ENCODE data around the gene TMEM266.

Gene TMEM266

GRCh38 chr15:76146812-76147211, 87.0 kb downstream of the TMEM266 start:
- no peak overlapping the region for H2AK5ac ChIP-seq (ENCODE audit: low read depth, low read length)

GRCh38 chr15:76147906-76148570, 88.3 kb downstream of the TMEM266 start:
- peak overlapping the region; percentile 29 for H3K4me2 ChIP-seq (ENCODE audit: insufficient read depth, low read length, poor library complexity, severe bottlenecking)
- H3K14ac ChIP-seq (ENCODE audit: low read length): no peak overlapping the region
- H3K4me3 ChIP-seq (ENCODE audit: low read length in 2 of 2): no peak overlapping the region
- no peak overlapping the region for H4K91ac ChIP-seq (ENCODE audit: low read depth, low read length, poor library complexity)
- H3K9me3 ChIP-seq (replicated peaks in 1 of 2; ENCODE audit: control insufficient read depth in 2 of 2, insufficient read depth in 1 of 2, low read depth in 1 of 2, low read length in 2 of 2): no peaks in the 10 kb centered on the region
- H3K18ac ChIP-seq (ENCODE audit: low read length): no peak overlapping the region
- H3K79me1 ChIP-seq (ENCODE audit: low read depth, low read length): no peaks in the 10 kb centered on the region
- peak; percentile 56 for DNase-seq (ENCODE audit: low spot score)
- H2AK5ac ChIP-seq (ENCODE audit: low read depth, low read length): no peak overlapping the region
- no peaks in the 10 kb centered on the region for H3K36me3 ChIP-seq (replicated peaks in 1 of 2; ENCODE audit: control insufficient read depth in 2 of 2, insufficient read depth in 2 of 2, low read length in 2 of 2)
- no peak overlapping the region for H3K4ac ChIP-seq (ENCODE audit: low read length)
- no CpG with 5 or more reads among the region's 21 CpGs for WGBS, 2 donors (ENCODE audit: extremely low coverage in 2 of 2, insufficient read length in 2 of 2, insufficient replicate concordance in 1 of 2)
- H3K4me1 ChIP-seq (ENCODE audit: control insufficient read depth in 2 of 2, insufficient read depth in 1 of 2, low read depth in 1 of 2, low read length in 2 of 2): peaks cover 0 to 4% of the 10 kb centered on the region in 2 donors
- H3K27ac ChIP-seq (replicated peaks; ENCODE audit: low read length): no peak overlapping the region
- no peak overlapping the region for H2BK5ac ChIP-seq (ENCODE audit: low read length)
- no peak overlapping the region for H3K9ac ChIP-seq (ENCODE audit: low read depth, low read length, poor library complexity)
- no peak overlapping the region for H2BK12ac ChIP-seq (ENCODE audit: low read length)
- no peak overlapping the region for H4K8ac ChIP-seq (ENCODE audit: low read depth, low read length)
- H3K23ac ChIP-seq (ENCODE audit: low read depth, low read length, poor library complexity): no peak overlapping the region
- no peak overlapping the region for H2BK15ac ChIP-seq (ENCODE audit: low read length)
- H3K27me3 ChIP-seq (ENCODE audit: control insufficient read depth in 3 of 3, insufficient read depth in 3 of 3, low read depth in 1 of 3, low read length in 3 of 3): peaks cover 0 to 63% (median 0%) of the 10 kb centered on the region in 3 experiments
- H2BK120ac ChIP-seq (ENCODE audit: low read depth, low read length): no peak overlapping the region
- peak overlapping the region; percentile 31 for H2AFZ ChIP-seq (ENCODE audit: low read length)

More at GRCh38 chr15:76146812-76147211, 87.0 kb downstream of the TMEM266 start:
- H3K4me3 ChIP-seq (ENCODE audit: low read length in 2 of 2): no peak overlapping the region
- H3K27me3 ChIP-seq (ENCODE audit: control insufficient read depth in 3 of 3, insufficient read depth in 3 of 3, low read depth in 1 of 3, low read length in 3 of 3): peaks cover 0 to 62% (median 0%) of the 10 kb centered on the region in 3 experiments
- H4K8ac ChIP-seq (ENCODE audit: low read depth, low read length): no peak overlapping the region
- no peak overlapping the region for H4K91ac ChIP-seq (ENCODE audit: low read depth, low read length, poor library complexity)
- H3K14ac ChIP-seq (ENCODE audit: low read length): no peak overlapping the region
- WGBS, 2 donors (ENCODE audit: extremely low coverage in 2 of 2, insufficient read length in 2 of 2, insufficient replicate concordance in 1 of 2): no CpG with 5 or more reads among the region's 5 CpGs
- H2AFZ ChIP-seq (ENCODE audit: low read length): no peak overlapping the region
- H3K36me3 ChIP-seq (replicated peaks in 1 of 2; ENCODE audit: control insufficient read depth in 2 of 2, insufficient read depth in 2 of 2, low read length in 2 of 2): no peaks in the 10 kb centered on the region
- H3K23ac ChIP-seq (ENCODE audit: low read depth, low read length, poor library complexity): no peak overlapping the region
- no peak overlapping the region for H3K9ac ChIP-seq (ENCODE audit: low read depth, low read length, poor library complexity)
- H2BK12ac ChIP-seq (ENCODE audit: low read length): no peak overlapping the region
- no peak overlapping the region for H3K4ac ChIP-seq (ENCODE audit: low read length)
- no peak overlapping the region for H2BK120ac ChIP-seq (ENCODE audit: low read depth, low read length)
- peaks cover 0 to 5% of the 10 kb centered on the region in 2 donors for H3K4me1 ChIP-seq (ENCODE audit: control insufficient read depth in 2 of 2, insufficient read depth in 1 of 2, low read depth in 1 of 2, low read length in 2 of 2)
- no peaks in the 10 kb centered on the region for H3K9me3 ChIP-seq (replicated peaks in 1 of 2; ENCODE audit: control insufficient read depth in 2 of 2, insufficient read depth in 1 of 2, low read depth in 1 of 2, low read length in 2 of 2)
- no peak overlapping the region for H3K4me2 ChIP-seq (ENCODE audit: insufficient read depth, low read length, poor library complexity, severe bottlenecking)
- no peak overlapping the region for H3K27ac ChIP-seq (replicated peaks; ENCODE audit: low read length)
- no peaks in the 10 kb centered on the region for H3K79me1 ChIP-seq (ENCODE audit: low read depth, low read length)
- H3K18ac ChIP-seq (ENCODE audit: low read length): no peak overlapping the region
- no peak for DNase-seq (ENCODE audit: low spot score)
- H2BK5ac ChIP-seq (ENCODE audit: low read length): no peak overlapping the region
- no peak overlapping the region for H2BK15ac ChIP-seq (ENCODE audit: low read length)

GRCh38 chr15:76149291-76149915, 89.6 kb downstream of the TMEM266 start:
- Histone ChIP-seq H3K9ac (ENCODE audit: low read depth, low read length, poor library complexity) (no peak overlapping the region), H3K4me3 (ENCODE audit: low read length in 2 of 2) (no peak overlapping the region), H3K27me3 (ENCODE audit: control insufficient read depth in 3 of 3, insufficient read depth in 3 of 3, low read depth in 1 of 3, low read length in 3 of 3) (peaks cover 0 to 64% (median 0%) of the 10 kb centered on the region in 3 experiments), H3K4me2 (ENCODE audit: insufficient read depth, low read length, poor library complexity, severe bottlenecking) (no peak overlapping the region), H4K91ac (ENCODE audit: low read depth, low read length, poor library complexity) (no peak overlapping the region), H3K27ac (replicated peaks; ENCODE audit: low read length) (no peak overlapping the region), H3K4me1 (ENCODE audit: control insufficient read depth in 2 of 2, insufficient read depth in 1 of 2, low read depth in 1 of 2, low read length in 2 of 2) (peaks cover 0 to 2% of the 10 kb centered on the region in 2 donors), H3K36me3 (replicated peaks in 1 of 2; ENCODE audit: control insufficient read depth in 2 of 2, insufficient read depth in 2 of 2, low read length in 2 of 2) (no peaks in the 10 kb centered on the region), H2BK120ac (ENCODE audit: low read depth, low read length) (no peak overlapping the region), H3K9me3 (replicated peaks in 1 of 2; ENCODE audit: control insufficient read depth in 2 of 2, insufficient read depth in 1 of 2, low read depth in 1 of 2, low read length in 2 of 2) (no peaks in the 10 kb centered on the region), H2BK15ac (ENCODE audit: low read length) (no peak overlapping the region), H4K8ac (ENCODE audit: low read depth, low read length) (no peak overlapping the region), H3K23ac (ENCODE audit: low read depth, low read length, poor library complexity) (no peak overlapping the region), H2BK5ac (ENCODE audit: low read length) (no peak overlapping the region), H3K18ac (ENCODE audit: low read length) (no peak overlapping the region), H2AK5ac (ENCODE audit: low read depth, low read length) (no peak overlapping the region), H2BK12ac (ENCODE audit: low read length) (no peak overlapping the region), H3K14ac (ENCODE audit: low read length) (no peak overlapping the region), H3K4ac (ENCODE audit: low read length) (no peak overlapping the region), H2AFZ (ENCODE audit: low read length) (no peak overlapping the region), H3K79me1 (ENCODE audit: low read depth, low read length) (no peaks in the 10 kb centered on the region)
- DNase-seq (ENCODE audit: low spot score): no peak
- WGBS, 2 donors (ENCODE audit: extremely low coverage in 2 of 2, insufficient read length in 2 of 2, insufficient replicate concordance in 1 of 2): no CpG with 5 or more reads among the region's 4 CpGs

GRCh38 chr15:76150513-76150912, 90.7 kb downstream of the TMEM266 start:
- Histone ChIP-seq H3K4me1 (ENCODE audit: control insufficient read depth in 2 of 2, insufficient read depth in 1 of 2, low read depth in 1 of 2, low read length in 2 of 2) (peaks cover 0 to 2% of the 10 kb centered on the region in 2 donors), H2BK120ac (ENCODE audit: low read depth, low read length) (no peak overlapping the region), H3K9me3 (replicated peaks in 1 of 2; ENCODE audit: control insufficient read depth in 2 of 2, insufficient read depth in 1 of 2, low read depth in 1 of 2, low read length in 2 of 2) (no peaks in the 10 kb centered on the region), H3K9ac (ENCODE audit: low read depth, low read length, poor library complexity) (peak overlapping the region; percentile 70), H3K4ac (ENCODE audit: low read length) (no peak overlapping the region), H3K18ac (ENCODE audit: low read length) (peak overlapping the region; percentile 36), H3K14ac (ENCODE audit: low read length) (no peak overlapping the region), H3K27me3 (ENCODE audit: control insufficient read depth in 3 of 3, insufficient read depth in 3 of 3, low read depth in 1 of 3, low read length in 3 of 3) (peaks cover 0 to 64% (median 0%) of the 10 kb centered on the region in 3 experiments), H3K4me2 (ENCODE audit: insufficient read depth, low read length, poor library complexity, severe bottlenecking) (no peak overlapping the region), H3K23ac (ENCODE audit: low read depth, low read length, poor library complexity) (peak overlapping the region; percentile 65), H4K8ac (ENCODE audit: low read depth, low read length) (no peak overlapping the region), H3K4me3 (ENCODE audit: low read length in 2 of 2) (no peak overlapping the region), H2BK5ac (ENCODE audit: low read length) (peak overlapping the region; percentile 14), H4K91ac (ENCODE audit: low read depth, low read length, poor library complexity) (peak overlapping the region; percentile 67), H2AK5ac (ENCODE audit: low read depth, low read length) (peak overlapping the region; percentile 33), H3K79me1 (ENCODE audit: low read depth, low read length) (no peaks in the 10 kb centered on the region), H2BK12ac (ENCODE audit: low read length) (no peak overlapping the region), H3K36me3 (replicated peaks in 1 of 2; ENCODE audit: control insufficient read depth in 2 of 2, insufficient read depth in 2 of 2, low read length in 2 of 2) (no peaks in the 10 kb centered on the region), H3K27ac (replicated peaks; ENCODE audit: low read length) (no peak overlapping the region), H2BK15ac (ENCODE audit: low read length) (peak overlapping the region; percentile 75), H2AFZ (ENCODE audit: low read length) (peak overlapping the region; percentile 62)
- WGBS, 2 donors (ENCODE audit: extremely low coverage in 2 of 2, insufficient read length in 2 of 2, insufficient replicate concordance in 1 of 2): no CpG with 5 or more reads among the region's 7 CpGs
- DNase-seq (ENCODE audit: low spot score): no peak

All from neuronal stem cell (in vitro differentiated cells).